HCT116 (cell line): ENCODE results near the gene MGRN1. TPM values are rescaled to one million over a fixed set of nuclear protein-coding genes. Genes with fewer than 3 reads are reported as not detected.

Source experiments
- ATAC-seq: fragments of 200-7000 bp; cut with Tn5 transposase; 2 replicates; pipeline ENCODE4 v1.9.1; 2020; ENCODE audit warnings: mild to moderate bottlenecking, moderate library complexity
- BruUV-seq: library from RNA; stranded (reverse); fragments of 400-500 nt; replicated peaks from 2 replicates; lab custom pipeline; 2021; lab: Mats Ljungman, UMichigan
- CTCF ChIA-PET: fragments of 300-600 bp; sonication (Branson Sonifier 250); formaldehyde crosslinking; loops from one replicate; lab custom pipeline; 2021; ENCODE audit warnings: antibody characterized with exemption; lab: Charles Lee
- POLR2A ChIA-PET: fragments of 300-600, 350-600 bp; sonication (Branson Sonifier 250); formaldehyde crosslinking; loops from one replicate; lab custom pipeline; 2021; ENCODE audit warnings: antibody characterized with exemption; lab: Charles Lee
- RAD21 ChIA-PET, 2 experiments: fragments of 300-600 bp; sonication (Branson Sonifier 250); formaldehyde crosslinking; loops; one replicate each; lab custom pipeline; 2023; ENCODE audit warnings: low total read pairs in 2 of 2; ENCODE audit not compliant: uncharacterized antibody in 2 of 2, unreplicated experiment in 2 of 2, low non-redundant PET in 1 of 2; lab: Charles Lee
- DNase-seq: peaks from one replicate; pipeline ENCODE4 v3.0.0-alpha.2; 2010; ENCODE audit warnings: low read depth, low spot score
- H2AFZ ChIP-seq: fragments of 200-600 bp; shearing (Covaris generic), sonication (generic); 2 replicates; pipeline ENCODE4 v1.6.1; 2017; ENCODE audit warnings: low read depth, mixed run types, mixed read lengths, antibody characterized with exemption, low read length; ENCODE audit not compliant: poor library complexity, severe bottlenecking
- H3K27ac ChIP-seq: 2 replicates; pipeline ENCODE4 v1.5.1; 2012; ENCODE audit warnings: low read depth, low read length
- H3K27me3 ChIP-seq: fragments of 200-600 bp; sonication (generic); 2 replicates; pipeline ENCODE4 v1.6.1; 2016; ENCODE audit warnings: mixed run types, low read length, mixed read lengths; ENCODE audit not compliant: insufficient read depth
- H3K36me3 ChIP-seq, 2 experiments: fragments of 200-500 bp in 1 of 2; fragments of 200-600 bp in 1 of 2; sonication (Bioruptor generic) in 1 of 2; sonication (generic) in 1 of 2; 2 replicates each; pipeline versions ENCODE4 v1.5.1 to v1.6.1; 2014 to 2016; ENCODE audit warnings: low read length in 2 of 2, inconsistent platforms in 1 of 2, mixed read lengths in 1 of 2, mixed run types in 1 of 2; ENCODE audit not compliant: insufficient read depth in 2 of 2, control insufficient read depth in 1 of 2
- H3K4me1 ChIP-seq, 2 experiments: fragments of 200-600 bp in 1 of 2; sonication (generic) in 1 of 2; 2 replicates each; pipeline versions ENCODE4 v1.5.1 to v1.6.1; 2012 to 2017; ENCODE audit warnings: low read length in 2 of 2, inconsistent platforms in 1 of 2, mild to moderate bottlenecking in 1 of 2, mixed read lengths in 1 of 2, mixed run types in 1 of 2, moderate library complexity in 1 of 2; ENCODE audit not compliant: insufficient read depth in 2 of 2, control insufficient read depth in 1 of 2
- H3K4me2 ChIP-seq: fragments of 200-600 bp; sonication (generic); 2 replicates; pipeline ENCODE4 v1.6.1; 2017; ENCODE audit warnings: mixed run types, low read length, mixed read lengths
- H3K4me3 ChIP-seq, 2 experiments: fragments of 200-600 bp in 1 of 2; sonication (generic) in 1 of 2; replicated peaks in 1 of 2; 2 replicates each; pipeline ENCODE4 v1.5.1; 2011 to 2016; ENCODE audit warnings: low read length in 2 of 2, control low read depth in 1 of 2, low read depth in 1 of 2, mild to moderate bottlenecking in 1 of 2, mixed read lengths in 1 of 2, mixed run types in 1 of 2
- H3K79me2 ChIP-seq: fragments of 200-600 bp; sonication (generic); 2 replicates; pipeline ENCODE4 v1.6.1; 2017; ENCODE audit warnings: mild to moderate bottlenecking, mixed run types, low read length, moderate library complexity, mixed read lengths; ENCODE audit not compliant: insufficient read depth
- H3K9ac ChIP-seq: fragments of 200-600 bp; sonication (generic); 2 replicates; pipeline ENCODE4 v1.6.1; 2016; ENCODE audit warnings: low read length, mixed read lengths
- H3K9me2 ChIP-seq: fragments of 200-600 bp; sonication (generic), shearing (Covaris generic); 2 replicates; pipeline ENCODE4 v1.6.1; 2017; ENCODE audit warnings: mixed run types, mild to moderate bottlenecking, moderate library complexity; ENCODE audit not compliant: insufficient read depth
- H3K9me3 ChIP-seq, 2 experiments: fragments of 200-500 bp in 1 of 2; fragments of 200-600 bp in 1 of 2; sonication (Bioruptor generic) in 1 of 2; sonication (generic) in 1 of 2; 2 replicates each; pipeline ENCODE4 v1.6.1; 2014 to 2017; ENCODE audit warnings: low read length in 2 of 2, mixed read lengths in 2 of 2, inconsistent platforms in 1 of 2, low read depth in 1 of 2, mild to moderate bottlenecking in 1 of 2, mixed run types in 1 of 2, moderate library complexity in 1 of 2; ENCODE audit not compliant: control insufficient read depth in 1 of 2, insufficient read depth in 1 of 2
- H4K20me1 ChIP-seq: fragments of 200-600 bp; sonication (generic), shearing (Covaris generic); 2 replicates; pipeline ENCODE4 v1.6.1; 2017; ENCODE audit warnings: mixed run types, mild to moderate bottlenecking, moderate library complexity; ENCODE audit not compliant: insufficient read depth
- CEBPB ChIP-seq: IDR thresholded peaks from 2 replicates; pipeline ENCODE4 v1.6.1; 2012; ENCODE audit warnings: low read depth
- EGR1 ChIP-seq: IDR thresholded peaks from 2 replicates; pipeline ENCODE4 v1.6.1; 2012; ENCODE audit warnings: low read depth
- EZH2 ChIP-seq: fragments of 200-600 bp; sonication (generic); IDR thresholded peaks from 2 replicates; pipeline ENCODE4 v1.6.1; 2017; ENCODE audit warnings: antibody characterized with exemption, mixed run types
- FOSL1 ChIP-seq: IDR thresholded peaks from 2 replicates; pipeline ENCODE4 v1.6.1; 2012; ENCODE audit warnings: low read depth
- JUND ChIP-seq: IDR thresholded peaks from 2 replicates; pipeline ENCODE4 v1.6.1; 2012
- POLR2A ChIP-seq: IDR thresholded peaks from 2 replicates; pipeline ENCODE4 v1.7.0; 2011; ENCODE audit warnings: borderline replicate concordance; ENCODE audit not compliant: insufficient read depth, insufficient read length; ENCODE audit errors: extremely low read depth
- RAD21 ChIP-seq: IDR thresholded peaks from 2 replicates; pipeline ENCODE4 v1.6.1; 2012; ENCODE audit warnings: low read depth, mild to moderate bottlenecking
- REST ChIP-seq: IDR thresholded peaks from 2 replicates; pipeline ENCODE4 v1.6.1; 2012; ENCODE audit warnings: low read depth
- SIN3A ChIP-seq: IDR thresholded peaks from 2 replicates; pipeline ENCODE4 v1.6.1; 2012; ENCODE audit warnings: low read depth
- SP1 ChIP-seq: IDR thresholded peaks from 2 replicates; pipeline ENCODE4 v1.6.1; 2012; ENCODE audit warnings: low read depth
- TCF7L2 ChIP-seq: IDR thresholded peaks from 2 replicates; pipeline ENCODE4 v1.7.0; 2011; ENCODE audit warnings: borderline replicate concordance, inconsistent platforms; ENCODE audit not compliant: insufficient read depth, insufficient read length; ENCODE audit errors: extremely low read depth
- ZFX ChIP-seq: fragments of 450-650 bp; IDR thresholded peaks from 2 replicates; pipeline ENCODE4 v1.6.1; 2017
- ZNF274 ChIP-seq: fragments of 200-500 bp; sonication (Bioruptor generic); IDR thresholded peaks from 2 replicates; pipeline ENCODE4 v1.6.1; 2014; ENCODE audit warnings: mild to moderate bottlenecking, low read depth, low read length, inconsistent platforms
- intact Hi-C: fragments of 100-400 bp; cut with micrococcal nuclease; formaldehyde crosslinking; loops from 2 replicates; pipeline ENCODE4 v1.10.0; 2022
- total RNA-seq: library from RNA; stranded (reverse); gene quantifications from one replicate; pipeline ENCODE4 v1.2.1, GENCODE V29; 2021; ENCODE audit not compliant: unreplicated experiment
- TF ChIP-seq, protein P1 (sequence below): IDR thresholded peaks from 2 replicates; pipeline ENCODE4 v1.6.1; 2011; ENCODE audit warnings: mild to moderate bottlenecking, low read length, moderate library complexity; ENCODE audit not compliant: insufficient replicate concordance; ENCODE audit errors: extremely low read depth
- TF ChIP-seq, protein P2 (sequence below), 3 experiments: fragments of 200-600 bp in 1 of 3; sonication (generic) in 1 of 3; IDR thresholded peaks in 2 of 3; conservative IDR thresholded peaks in 1 of 3; 2 replicates each; pipeline ENCODE4 v1.5.1; 2012 to 2017; ENCODE audit warnings: low read depth in 2 of 3, low read length in 2 of 3, antibody characterized with exemption in 1 of 3, borderline replicate concordance in 1 of 3, control low read depth in 1 of 3, mild to moderate bottlenecking in 1 of 3, mixed read lengths in 1 of 3, mixed run types in 1 of 3, moderate library complexity in 1 of 3; ENCODE audit not compliant: insufficient read depth in 1 of 3

Gene MGRN1
- total RNA-seq, 1 experiment from 2014 or later = 50.6 TPM

GRCh38 chr16:4647644-4647980, 23.0 kb downstream of the MGRN1 start:
- no peak overlapping the region for H2AFZ ChIP-seq
- BruUV-seq = no TSS peak
- intact Hi-C loops = no loop called here
- CTCF ChIA-PET = no interaction called here
- peaks cover 2 to 8% of the 10 kb centered on the region in 2 experiments; a peak in 3 of 4 replicates for H3K4me1 ChIP-seq
- TF ChIP-seq ZFX (no peak), EZH2 (no peak), JUND (no peak), ZNF274 (no peak), SIN3A (no peak), TCF7L2 (no peak), SP1 (no peak), FOSL1 (no peak), EGR1 (no peak), REST (no peak), CEBPB (no peak), POLR2A (no peak), RAD21 (no peak)
- TF ChIP-seq, protein P1, sequence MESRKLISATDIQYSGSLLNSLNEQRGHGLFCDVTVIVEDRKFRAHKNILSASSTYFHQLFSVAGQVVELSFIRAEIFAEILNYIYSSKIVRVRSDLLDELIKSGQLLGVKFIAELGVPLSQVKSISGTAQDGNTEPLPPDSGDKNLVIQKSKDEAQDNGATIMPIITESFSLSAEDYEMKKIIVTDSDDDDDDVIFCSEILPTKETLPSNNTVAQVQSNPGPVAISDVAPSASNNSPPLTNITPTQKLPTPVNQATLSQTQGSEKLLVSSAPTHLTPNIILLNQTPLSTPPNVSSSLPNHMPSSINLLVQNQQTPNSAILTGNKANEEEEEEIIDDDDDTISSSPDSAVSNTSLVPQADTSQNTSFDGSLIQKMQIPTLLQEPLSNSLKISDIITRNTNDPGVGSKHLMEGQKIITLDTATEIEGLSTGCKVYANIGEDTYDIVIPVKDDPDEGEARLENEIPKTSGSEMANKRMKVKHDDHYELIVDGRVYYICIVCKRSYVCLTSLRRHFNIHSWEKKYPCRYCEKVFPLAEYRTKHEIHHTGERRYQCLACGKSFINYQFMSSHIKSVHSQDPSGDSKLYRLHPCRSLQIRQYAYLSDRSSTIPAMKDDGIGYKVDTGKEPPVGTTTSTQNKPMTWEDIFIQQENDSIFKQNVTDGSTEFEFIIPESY = no peak
- TF ChIP-seq, protein P2, sequence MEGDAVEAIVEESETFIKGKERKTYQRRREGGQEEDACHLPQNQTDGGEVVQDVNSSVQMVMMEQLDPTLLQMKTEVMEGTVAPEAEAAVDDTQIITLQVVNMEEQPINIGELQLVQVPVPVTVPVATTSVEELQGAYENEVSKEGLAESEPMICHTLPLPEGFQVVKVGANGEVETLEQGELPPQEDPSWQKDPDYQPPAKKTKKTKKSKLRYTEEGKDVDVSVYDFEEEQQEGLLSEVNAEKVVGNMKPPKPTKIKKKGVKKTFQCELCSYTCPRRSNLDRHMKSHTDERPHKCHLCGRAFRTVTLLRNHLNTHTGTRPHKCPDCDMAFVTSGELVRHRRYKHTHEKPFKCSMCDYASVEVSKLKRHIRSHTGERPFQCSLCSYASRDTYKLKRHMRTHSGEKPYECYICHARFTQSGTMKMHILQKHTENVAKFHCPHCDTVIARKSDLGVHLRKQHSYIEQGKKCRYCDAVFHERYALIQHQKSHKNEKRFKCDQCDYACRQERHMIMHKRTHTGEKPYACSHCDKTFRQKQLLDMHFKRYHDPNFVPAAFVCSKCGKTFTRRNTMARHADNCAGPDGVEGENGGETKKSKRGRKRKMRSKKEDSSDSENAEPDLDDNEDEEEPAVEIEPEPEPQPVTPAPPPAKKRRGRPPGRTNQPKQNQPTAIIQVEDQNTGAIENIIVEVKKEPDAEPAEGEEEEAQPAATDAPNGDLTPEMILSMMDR (IDR thresholded peaks at IDR 0.05 in 2 of 3, conservative IDR thresholded peaks at IDR 0.05 in 1 of 3; ENCODE audit: borderline replicate concordance in 1 of 3, insufficient read depth in 1 of 3, low read depth in 2 of 3, low read length in 2 of 3) = no peak
- no peaks in the 10 kb centered on the region for H3K27me3 ChIP-seq
- ATAC-seq (no peak), DNase-seq (no peak)
- no peak overlapping the region for H3K9ac ChIP-seq
- peaks cover 60% of the 10 kb centered on the region for H3K79me2 ChIP-seq
- H4K20me1 ChIP-seq = no peaks in the 10 kb centered on the region
- H3K9me2 ChIP-seq = no peaks in the 10 kb centered on the region
- POLR2A ChIA-PET = no interaction called here
- no peak overlapping the region for H3K4me3 ChIP-seq
- no peak overlapping the region for H3K27ac ChIP-seq
- no peak overlapping the region for H3K4me2 ChIP-seq
- no peaks in the 10 kb centered on the region; a peak in 1 of 4 replicates for H3K36me3 ChIP-seq
- no peaks in the 10 kb centered on the region for H3K9me3 ChIP-seq
- RAD21 ChIA-PET = no interaction called here
